Amniotic epithelial cell (primary cell): ENCODE results near the gene FMR1.

Experiments
- DNase-seq: peaks from one replicate; pipeline ENCODE4 v3.0.0-alpha.2; 2010; ENCODE audit warnings: low read depth

Gene FMR1

GRCh38 chrX:147916375-147916968 lies 4.8 kb downstream of the FMR1 start:
- DNase-seq, result no peak

- DNase-seq, result peak; percentile 29
Observed at GRCh38 chrX:147917700-147918695, 6.3 kb downstream of the FMR1 start.

GRCh38 chrX:147920161-147920666 lies 8.5 kb downstream of the FMR1 start:
- DNase-seq, result no peak

- DNase-seq, result no peak
Observed at GRCh38 chrX:147923605-147924004, 11.9 kb downstream of the FMR1 start.

GRCh38 chrX:147927256-147927655 lies 15.5 kb downstream of the FMR1 start:
- DNase-seq, result no peak

- DNase-seq, result peak; percentile 31
Observed at GRCh38 chrX:147933815-147934214, 22.1 kb downstream of the FMR1 start.

- peak; percentile 57 for DNase-seq
Observed at GRCh38 chrX:147935156-147935758, 23.5 kb downstream of the FMR1 start.

- no peak for DNase-seq
Observed at GRCh38 chrX:147945286-147945685, 33.6 kb downstream of the FMR1 start.

GRCh38 chrX:147948531-147948930 lies 36.8 kb downstream of the FMR1 start:
- DNase-seq, result no peak

- DNase-seq, result no peak
Observed at GRCh38 chrX:147950352-147950751, 38.6 kb downstream of the FMR1 start.

- no peak for DNase-seq
Observed at GRCh38 chrX:147953976-147954375, 42.3 kb downstream of the FMR1 start.

- DNase-seq, result no peak
Observed at GRCh38 chrX:147957291-147957690, 45.6 kb downstream of the FMR1 start.

- DNase-seq, result peak; percentile 70
Observed at GRCh38 chrX:147958291-147958690, 46.6 kb downstream of the FMR1 start.

GRCh38 chrX:147960722-147961121 lies 49.0 kb downstream of the FMR1 start:
- DNase-seq, result no peak

GRCh38 chrX:147962476-147962875 lies 50.8 kb downstream of the FMR1 start:
- DNase-seq, result peak; percentile 15

- no peak for DNase-seq
Observed at GRCh38 chrX:147978931-147979330, 67.2 kb downstream of the FMR1 start.

GRCh38 chrX:147981038-147981752 lies 69.5 kb downstream of the FMR1 start, which contains the start of gene FMR1NB:
Gene FMR1NB, plus strand, starts transcription at chrX:147981337. Its CDS starts 66 bp downstream, at chrX:147981403.
- no peak for DNase-seq
